SK-N-SH treated with all-trans-retinoic acid at 6 μM for 48 hours (cell line): ENCODE data around the gene INSR.

Source experiments
- ARNTL ChIP-seq: fragments of 450-650 bp; formaldehyde crosslinking; IDR thresholded peaks from 2 replicates; pipeline ENCODE4 v1.5.0; 2020; ENCODE audit warnings: low read depth, mild to moderate bottlenecking, moderate library complexity, borderline replicate concordance
- CSDC2 ChIP-seq: fragments of 250-450 bp; sonication (Bioruptor Pico); IDR thresholded peaks from 2 replicates; pipeline ENCODE4 v1.5.0; 2020; ENCODE audit warnings: mild to moderate bottlenecking, moderate library complexity
- GLIS3 ChIP-seq: fragments of 250-450 bp; sonication (Bioruptor Pico); IDR thresholded peaks from 2 replicates; pipeline ENCODE4 v1.5.0; 2020; ENCODE audit warnings: mild to moderate bottlenecking, moderate library complexity
- PATZ1 ChIP-seq: fragments of 250-450 bp; sonication (Bioruptor Pico); IDR thresholded peaks from 2 replicates; pipeline ENCODE4 v1.8.0; 2020; ENCODE audit warnings: mild to moderate bottlenecking, moderate library complexity, borderline replicate concordance
- POU6F1 ChIP-seq: fragments of 250-450 bp; sonication (Bioruptor Pico); IDR thresholded peaks from 2 replicates; pipeline ENCODE4 v1.8.0; 2021; ENCODE audit warnings: low read depth, mild to moderate bottlenecking, moderate library complexity, borderline replicate concordance
- SNAI2 ChIP-seq: fragments of 250-450 bp; sonication (Bioruptor Pico); IDR thresholded peaks from 2 replicates; pipeline ENCODE4 v1.5.0; 2020; ENCODE audit warnings: mild to moderate bottlenecking, moderate library complexity
- TCF4 ChIP-seq: fragments of 250-450 bp; sonication (Bioruptor Pico); IDR thresholded peaks from 2 replicates; pipeline ENCODE4 v1.8.0; 2021; ENCODE audit warnings: mild to moderate bottlenecking, moderate library complexity, borderline replicate concordance
- ZFP3 ChIP-seq: fragments of 250-450 bp; sonication (Bioruptor Pico); IDR thresholded peaks from 2 replicates; pipeline ENCODE4 v1.5.0; 2020; ENCODE audit warnings: mild to moderate bottlenecking, moderate library complexity
- ZFP30 ChIP-seq: fragments of 450-650 bp; formaldehyde crosslinking; IDR thresholded peaks from 2 replicates; pipeline ENCODE4 v1.5.0; 2022; ENCODE audit warnings: mild to moderate bottlenecking, moderate library complexity
- ZNF70 ChIP-seq: fragments of 450-650 bp; formaldehyde crosslinking; IDR thresholded peaks from 2 replicates; pipeline ENCODE4 v1.5.0; 2020; ENCODE audit warnings: mild to moderate bottlenecking, moderate library complexity
- ZNF8 ChIP-seq: fragments of 450-650 bp; formaldehyde crosslinking; IDR thresholded peaks from 2 replicates; pipeline ENCODE4 v1.5.0; 2020; ENCODE audit warnings: mild to moderate bottlenecking, moderate library complexity

- no peak for TF ChIP-seq SNAI2 (CRISPR knock-in tag)
- no peak for TF ChIP-seq CSDC2
- no peak for TF ChIP-seq ARNTL (CRISPR knock-in tag)
- no peak for TF ChIP-seq ZNF8 (CRISPR knock-in tag)
- TF ChIP-seq PATZ1 (CRISPR knock-in tag) = no peak
- no peak for TF ChIP-seq ZNF70 (CRISPR knock-in tag)
- no peak for TF ChIP-seq POU6F1
- TF ChIP-seq ZFP30 (CRISPR knock-in tag) = no peak
- TF ChIP-seq GLIS3 (CRISPR knock-in tag) = no peak
- no peak for TF ChIP-seq ZFP3 (CRISPR knock-in tag)
- no peak for TF ChIP-seq TCF4 (CRISPR knock-in tag)
Measured at GRCh38 chr19:7226739-7227138, 67.5 kb downstream of the INSR start.
